ENCODE data around the gene PSENEN.

DNA sequence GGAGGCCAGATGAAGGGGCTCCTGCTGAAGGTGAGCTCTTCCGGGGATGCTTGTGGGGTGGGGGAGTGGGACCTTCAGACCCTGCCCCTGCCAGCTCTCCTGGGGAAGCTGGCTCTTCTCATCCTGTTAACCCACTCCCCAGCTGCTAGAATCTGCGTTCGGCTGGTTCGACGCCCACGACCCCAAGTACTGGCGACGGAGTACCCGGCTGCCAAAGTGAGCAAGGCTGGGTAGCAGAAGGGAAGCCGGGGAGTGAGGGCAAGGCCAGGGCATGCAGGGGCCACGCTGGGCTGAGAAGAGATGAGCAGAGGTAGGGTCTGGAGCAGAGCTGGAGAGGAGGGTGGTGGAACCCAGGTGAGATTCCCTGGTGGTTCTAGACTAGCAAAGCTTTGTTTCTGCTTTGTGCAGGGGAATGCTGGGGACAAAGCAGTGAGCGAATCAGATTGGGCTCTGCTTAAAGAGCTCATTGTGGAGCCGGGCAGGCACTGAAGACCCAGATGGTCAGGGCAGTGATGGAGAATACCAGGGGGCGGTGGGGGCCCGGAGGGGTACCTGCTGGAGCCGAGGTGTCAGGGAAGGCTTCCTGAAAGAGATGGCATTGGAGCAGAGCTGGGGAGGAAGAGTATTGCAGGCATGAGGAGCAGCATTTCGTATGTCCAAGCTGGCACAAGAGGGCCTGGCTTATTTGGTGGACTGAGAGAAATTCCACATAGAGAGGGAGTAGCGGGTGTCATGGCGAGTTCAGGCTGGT is 17.3 kb upstream of the PSENEN start:
- no peak for TF ChIP-seq CREB1 (IDR thresholded peaks at IDR 0.05)
- no peak for TF ChIP-seq CBX5 (IDR thresholded peaks at IDR 0.05; ENCODE audit: low read depth, low read length)
- TF ChIP-seq ASH2L (IDR thresholded peaks at IDR 0.05; ENCODE audit: low read length), result no peak
- no peak for TF ChIP-seq CEBPB (IDR thresholded peaks at IDR 0.05; ENCODE audit: low read depth, low read length)
- TF ChIP-seq SAP30 (IDR thresholded peaks at IDR 0.05; ENCODE audit: insufficient read depth, insufficient replicate concordance, low read length), result no peak
- TF ChIP-seq, protein P1, sequence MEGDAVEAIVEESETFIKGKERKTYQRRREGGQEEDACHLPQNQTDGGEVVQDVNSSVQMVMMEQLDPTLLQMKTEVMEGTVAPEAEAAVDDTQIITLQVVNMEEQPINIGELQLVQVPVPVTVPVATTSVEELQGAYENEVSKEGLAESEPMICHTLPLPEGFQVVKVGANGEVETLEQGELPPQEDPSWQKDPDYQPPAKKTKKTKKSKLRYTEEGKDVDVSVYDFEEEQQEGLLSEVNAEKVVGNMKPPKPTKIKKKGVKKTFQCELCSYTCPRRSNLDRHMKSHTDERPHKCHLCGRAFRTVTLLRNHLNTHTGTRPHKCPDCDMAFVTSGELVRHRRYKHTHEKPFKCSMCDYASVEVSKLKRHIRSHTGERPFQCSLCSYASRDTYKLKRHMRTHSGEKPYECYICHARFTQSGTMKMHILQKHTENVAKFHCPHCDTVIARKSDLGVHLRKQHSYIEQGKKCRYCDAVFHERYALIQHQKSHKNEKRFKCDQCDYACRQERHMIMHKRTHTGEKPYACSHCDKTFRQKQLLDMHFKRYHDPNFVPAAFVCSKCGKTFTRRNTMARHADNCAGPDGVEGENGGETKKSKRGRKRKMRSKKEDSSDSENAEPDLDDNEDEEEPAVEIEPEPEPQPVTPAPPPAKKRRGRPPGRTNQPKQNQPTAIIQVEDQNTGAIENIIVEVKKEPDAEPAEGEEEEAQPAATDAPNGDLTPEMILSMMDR (IDR thresholded peaks at IDR 0.05; ENCODE audit: control extremely low read depth in 1 of 3, insufficient read depth in 1 of 3, low read depth in 1 of 3, low read length in 3 of 3), result no peak
- TF ChIP-seq POLR2A (IDR thresholded peaks at IDR 0.05; ENCODE audit: control extremely low read depth in 1 of 2, low read depth in 2 of 2, low read length in 2 of 2), result no peak
- TF ChIP-seq, protein P2, sequence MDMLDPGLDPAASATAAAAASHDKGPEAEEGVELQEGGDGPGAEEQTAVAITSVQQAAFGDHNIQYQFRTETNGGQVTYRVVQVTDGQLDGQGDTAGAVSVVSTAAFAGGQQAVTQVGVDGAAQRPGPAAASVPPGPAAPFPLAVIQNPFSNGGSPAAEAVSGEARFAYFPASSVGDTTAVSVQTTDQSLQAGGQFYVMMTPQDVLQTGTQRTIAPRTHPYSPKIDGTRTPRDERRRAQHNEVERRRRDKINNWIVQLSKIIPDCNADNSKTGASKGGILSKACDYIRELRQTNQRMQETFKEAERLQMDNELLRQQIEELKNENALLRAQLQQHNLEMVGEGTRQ (IDR thresholded peaks at IDR 0.05; ENCODE audit: low read length), result no peak

Measured in H1 (cell line).